ENCODE data around the gene IRS1.

The IRS1 gene

DNA sequence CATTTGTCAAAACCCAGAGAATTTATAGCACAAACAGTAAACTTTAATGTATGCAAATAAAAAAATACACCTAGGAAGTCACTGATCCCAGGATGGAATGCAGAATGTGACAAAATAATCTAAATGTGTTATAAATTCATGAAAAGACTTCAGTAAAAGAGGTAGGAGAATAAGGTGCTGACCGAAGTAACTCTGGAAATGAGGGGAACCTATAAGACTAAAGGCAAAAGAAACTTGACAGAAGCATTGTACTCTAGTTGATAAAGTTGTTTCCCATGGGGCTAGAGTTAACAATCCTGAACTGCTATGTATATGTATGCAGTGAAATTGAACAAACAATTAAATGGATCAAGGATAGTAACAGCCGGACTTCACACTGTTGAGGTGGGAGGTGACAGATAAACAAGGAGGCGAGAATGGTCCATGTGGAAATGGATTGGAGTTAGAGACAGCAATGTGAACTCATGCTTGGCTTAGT lies 24.5 kb downstream of the IRS1 start:
- no peak for DNase-seq (ENCODE audit: low spot score)
- ChIA-PET POLR2A (ENCODE audit: low non-redundant PET) (no interaction called here), CTCF (no interaction called here)
- TF ChIP-seq, protein P1, sequence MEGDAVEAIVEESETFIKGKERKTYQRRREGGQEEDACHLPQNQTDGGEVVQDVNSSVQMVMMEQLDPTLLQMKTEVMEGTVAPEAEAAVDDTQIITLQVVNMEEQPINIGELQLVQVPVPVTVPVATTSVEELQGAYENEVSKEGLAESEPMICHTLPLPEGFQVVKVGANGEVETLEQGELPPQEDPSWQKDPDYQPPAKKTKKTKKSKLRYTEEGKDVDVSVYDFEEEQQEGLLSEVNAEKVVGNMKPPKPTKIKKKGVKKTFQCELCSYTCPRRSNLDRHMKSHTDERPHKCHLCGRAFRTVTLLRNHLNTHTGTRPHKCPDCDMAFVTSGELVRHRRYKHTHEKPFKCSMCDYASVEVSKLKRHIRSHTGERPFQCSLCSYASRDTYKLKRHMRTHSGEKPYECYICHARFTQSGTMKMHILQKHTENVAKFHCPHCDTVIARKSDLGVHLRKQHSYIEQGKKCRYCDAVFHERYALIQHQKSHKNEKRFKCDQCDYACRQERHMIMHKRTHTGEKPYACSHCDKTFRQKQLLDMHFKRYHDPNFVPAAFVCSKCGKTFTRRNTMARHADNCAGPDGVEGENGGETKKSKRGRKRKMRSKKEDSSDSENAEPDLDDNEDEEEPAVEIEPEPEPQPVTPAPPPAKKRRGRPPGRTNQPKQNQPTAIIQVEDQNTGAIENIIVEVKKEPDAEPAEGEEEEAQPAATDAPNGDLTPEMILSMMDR (conservative IDR thresholded peaks at IDR 0.05; ENCODE audit: low read depth): no peak
- H3K27ac ChIP-seq: no peak overlapping the region

GRCh38 chr2:226773291-226773690 lies 26.3 kb downstream of the IRS1 start:
- POLR2A ChIA-PET (ENCODE audit: low non-redundant PET): no interaction called here
- TF ChIP-seq, protein P1 (conservative IDR thresholded peaks at IDR 0.05; ENCODE audit: low read depth): no peak
- DNase-seq (ENCODE audit: low spot score): no peak
- CTCF ChIA-PET: interaction anchor here (0.6 to 0.7 kb wide), 3 partner anchors 33 to 1772 kb away, joined by 3 read pairs; no protein-coding TSS in a partner anchor
- H3K27ac ChIP-seq: no peak overlapping the region

GRCh38 chr2:226772389-226773179 lies 27.0 kb downstream of the IRS1 start:
- TF ChIP-seq, protein P1 (conservative IDR thresholded peaks at IDR 0.05; ENCODE audit: low read depth): no peak
- ChIA-PET CTCF (interaction anchor here (0.6 to 0.8 kb wide), 4 partner anchors 11 to 39 kb away, joined by 3 read pairs; no protein-coding TSS in a partner anchor), POLR2A (ENCODE audit: low non-redundant PET) (no interaction called here)
- no peak overlapping the region for H3K27ac ChIP-seq
- DNase-seq (ENCODE audit: low spot score): no peak

DNA sequence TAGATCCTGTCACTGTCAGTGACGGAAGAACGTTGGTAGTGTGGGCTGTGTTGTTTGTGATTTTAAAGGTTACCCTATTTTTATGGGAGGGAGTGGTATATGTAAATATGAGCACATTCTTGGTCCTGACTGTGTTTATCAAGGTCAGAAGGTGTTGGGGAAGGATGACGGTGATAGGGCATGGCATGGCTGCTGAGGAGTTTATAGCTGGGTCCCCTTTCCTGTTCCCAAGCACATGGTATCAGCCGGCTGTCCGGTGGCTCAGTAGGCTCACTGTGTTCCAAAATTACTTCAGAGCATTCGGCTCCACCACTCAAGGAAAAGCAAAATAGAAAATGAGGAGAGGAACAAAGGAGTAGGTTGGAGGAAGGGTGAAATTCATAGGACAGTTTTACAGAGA lies 28.6 kb downstream of the IRS1 start:
- H3K27ac ChIP-seq: no peak overlapping the region
- ChIA-PET POLR2A (ENCODE audit: low non-redundant PET) (interaction anchor here (0.6 kb wide), 1 partner anchor 64 kb away, joined by 3 read pairs; no protein-coding TSS in a partner anchor), CTCF (interaction anchor here (0.6 to 1.6 kb wide), 3 partner anchors 31 to 882 kb away, joined by 3 to 4 read pairs (median 4); no protein-coding TSS in a partner anchor)
- no peak for DNase-seq (ENCODE audit: low spot score)
- TF ChIP-seq, protein P1 (conservative IDR thresholded peaks at IDR 0.05; ENCODE audit: low read depth): no peak

DNA sequence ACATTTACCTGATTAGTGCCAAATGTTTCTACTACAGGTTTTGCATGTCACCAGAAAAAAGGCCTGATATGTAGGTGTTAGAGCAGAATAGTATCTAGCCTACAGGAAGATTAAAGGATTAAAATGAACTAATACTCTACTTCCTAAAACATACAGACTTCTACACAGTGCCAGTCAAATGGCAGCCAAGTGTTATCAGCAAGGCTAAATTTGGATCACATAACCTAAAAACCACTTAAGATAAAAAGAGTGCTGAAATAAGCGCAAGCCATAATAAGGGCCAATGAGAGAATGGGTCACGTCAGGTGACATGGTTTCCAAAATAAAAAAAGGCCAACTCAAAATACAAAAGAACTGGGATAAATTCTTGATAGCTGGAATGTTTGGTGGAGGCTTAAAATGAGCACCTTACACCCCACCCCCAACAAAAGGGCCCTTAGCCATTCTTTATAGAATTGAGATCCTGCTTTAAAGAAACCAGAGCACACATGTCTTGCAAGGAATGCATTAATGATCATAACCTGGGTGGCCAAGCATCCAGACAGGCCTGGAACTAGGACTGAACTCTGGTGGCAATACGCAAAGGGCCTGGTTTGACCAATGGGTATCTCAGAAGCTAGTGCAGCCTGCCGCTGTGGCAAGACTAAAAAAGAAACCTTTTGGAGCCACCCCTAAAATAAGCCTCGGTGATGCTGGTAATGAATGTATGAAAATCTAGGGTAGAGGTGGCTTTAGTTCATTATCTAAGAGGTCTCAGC lies 32.4 kb downstream of the IRS1 start:
- no peak overlapping the region for H3K27ac ChIP-seq
- no peak for DNase-seq (ENCODE audit: low spot score)
- POLR2A ChIA-PET (ENCODE audit: low non-redundant PET): no interaction called here
- CTCF ChIA-PET: no interaction called here
- TF ChIP-seq, protein P1 (conservative IDR thresholded peaks at IDR 0.05; ENCODE audit: low read depth): no peak

DNA sequence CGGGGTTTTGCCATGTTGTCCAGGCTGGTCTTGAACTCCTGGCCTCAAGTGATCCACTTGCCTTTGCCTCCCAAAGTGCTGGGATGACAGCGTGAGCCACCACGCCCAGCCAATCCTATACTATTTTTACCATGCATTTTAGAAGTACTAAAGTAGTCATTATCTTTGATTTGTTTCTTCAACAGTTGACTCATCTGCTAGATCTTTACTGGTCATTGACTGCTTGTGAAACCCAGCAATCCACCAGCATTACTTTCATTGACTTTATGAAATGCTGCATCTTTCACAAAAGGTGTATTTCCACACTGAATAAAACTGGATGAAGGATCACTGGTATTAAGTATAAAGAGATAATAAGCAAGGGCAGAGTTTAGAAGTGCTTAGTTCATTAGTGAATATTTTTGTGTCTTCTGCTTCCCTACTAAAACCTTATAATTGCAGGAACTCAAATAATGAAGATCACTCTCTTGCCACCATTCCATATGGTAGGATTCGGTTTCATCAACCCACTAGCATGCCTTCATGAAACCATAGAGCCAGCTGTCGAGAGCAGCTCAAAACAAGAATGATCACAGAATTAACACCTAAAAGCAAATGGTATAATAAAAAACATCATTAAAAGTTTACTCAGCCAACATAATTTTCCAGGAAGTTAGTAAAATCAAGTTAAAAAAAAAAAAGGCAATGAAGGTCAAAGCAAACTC lies 33.1 kb downstream of the IRS1 start:
- TF ChIP-seq, protein P1 (conservative IDR thresholded peaks at IDR 0.05; ENCODE audit: low read depth): no peak
- H3K27ac ChIP-seq: no peak overlapping the region
- ChIA-PET POLR2A (ENCODE audit: low non-redundant PET) (no interaction called here), CTCF (no interaction called here)
- no peak for DNase-seq (ENCODE audit: low spot score)

Data from RWPE1 (cell line).